Activated CD4-positive, alpha-beta T cell treated with anti-CD3 and anti-CD28 coated beads for 48 hours (primary cell): Measurements from ENCODE around the gene TUBA3C.
A peak's percentile ranks its signal among the peaks of the same experiment; 100 is the strongest.

Source experiments
- DNase-seq: peaks from one replicate; pipeline ENCODE4 v3.0.0-alpha.2; 2020

TUBA3C gene

DNA sequence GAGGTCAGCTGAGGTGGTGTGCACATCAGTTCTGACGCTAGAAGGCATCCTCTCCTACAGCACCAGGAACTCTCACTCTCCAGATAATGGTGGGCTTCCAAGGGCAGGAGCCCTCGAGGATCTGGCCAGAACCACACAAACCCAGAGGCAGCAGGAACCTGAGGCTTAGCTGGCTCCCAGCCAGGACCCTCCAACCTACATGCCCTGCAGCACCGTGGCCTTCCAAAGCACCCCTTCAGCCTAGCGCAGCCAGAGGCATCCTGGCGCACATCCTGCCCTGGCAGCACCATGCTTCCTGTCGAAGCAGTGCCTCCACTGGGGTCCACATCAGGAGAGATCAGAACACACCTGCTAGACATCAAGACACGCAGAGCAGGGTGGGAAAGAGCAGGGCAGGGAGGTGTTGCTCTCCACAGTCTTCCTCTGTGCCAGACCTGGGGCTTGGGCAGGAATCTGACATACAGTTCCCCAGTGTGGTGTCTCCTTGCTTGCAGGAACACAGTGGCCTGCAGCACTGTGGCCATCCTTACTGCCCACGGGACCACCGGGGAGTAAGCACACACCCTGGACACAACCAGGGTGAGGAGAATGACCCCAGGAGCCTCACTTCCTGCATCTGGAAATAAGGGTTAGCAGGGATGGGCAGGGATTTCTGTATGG lies 21.7 kb downstream of the TUBA3C start:
- DNase-seq = no peak

DNA sequence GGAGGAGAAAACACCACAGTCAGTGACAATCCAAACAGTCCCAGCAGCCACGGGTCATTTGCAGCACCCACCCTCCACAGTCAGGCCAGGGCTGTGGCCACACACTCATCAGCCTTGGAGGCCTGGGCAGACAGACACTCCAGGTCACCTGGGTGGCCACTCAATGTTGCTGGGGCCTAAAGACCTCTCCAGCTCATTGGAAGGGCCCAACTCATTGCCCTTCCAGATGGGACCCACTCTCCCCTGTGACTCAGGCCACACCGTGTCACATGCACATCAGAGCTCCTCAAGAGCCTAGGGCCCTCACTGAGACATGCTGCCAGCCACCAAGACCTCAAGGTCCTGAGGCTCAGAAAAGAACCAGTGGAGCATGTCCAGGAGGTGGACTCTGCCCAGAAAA lies 22.4 kb downstream of the TUBA3C start:
- DNase-seq = no peak

DNA sequence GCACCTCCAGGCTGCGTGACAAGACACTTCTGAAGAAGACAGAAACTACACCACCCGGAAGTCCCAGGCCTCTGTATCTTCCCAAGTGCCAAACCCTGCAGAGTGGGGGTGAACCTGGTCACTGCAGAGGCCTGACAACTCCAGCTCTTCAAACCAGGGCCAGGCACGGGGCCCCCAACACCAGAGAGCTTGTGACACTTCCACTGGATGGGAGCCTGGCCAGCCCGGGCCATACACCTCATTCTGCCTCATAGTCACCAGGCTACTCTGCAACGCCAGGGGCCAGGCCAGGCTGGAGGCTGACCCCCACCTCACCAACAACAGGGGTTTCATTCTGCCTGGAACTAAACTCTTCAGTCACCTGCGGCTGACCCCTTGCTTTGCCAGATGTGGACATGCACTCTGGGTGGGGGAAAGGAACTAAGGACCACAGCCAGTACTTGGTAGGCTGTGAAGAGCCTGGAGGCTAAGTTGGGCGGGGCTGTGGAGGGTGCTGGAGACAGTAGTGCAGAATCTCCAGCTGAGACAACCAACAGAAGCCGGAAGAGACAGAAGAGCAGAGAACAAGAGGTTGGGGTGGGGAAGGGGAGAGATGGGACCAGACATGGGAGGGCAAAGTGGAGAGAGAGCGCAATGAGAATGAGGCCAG lies 23.0 kb downstream of the TUBA3C start:
- no peak for DNase-seq

DNA sequence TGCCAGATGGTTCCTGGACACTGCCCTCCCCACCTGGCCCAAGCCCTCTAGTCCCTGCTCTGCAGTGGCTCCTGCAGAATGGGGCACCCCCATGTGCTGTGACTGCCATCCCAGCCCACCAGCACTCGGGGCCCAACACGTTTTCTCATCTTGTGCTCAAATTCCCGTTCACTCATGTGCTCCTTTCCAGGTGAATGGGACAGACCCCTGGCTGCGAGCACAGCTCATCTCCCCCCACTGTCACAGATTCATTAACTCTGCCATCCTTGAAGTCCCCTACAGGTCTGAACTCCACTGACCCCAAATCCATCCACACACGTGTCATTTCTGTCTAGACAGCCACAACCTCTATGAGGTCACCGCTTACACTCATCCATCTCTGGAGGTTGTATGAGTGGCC lies 23.6 kb downstream of the TUBA3C start:
- DNase-seq = no peak

DNA sequence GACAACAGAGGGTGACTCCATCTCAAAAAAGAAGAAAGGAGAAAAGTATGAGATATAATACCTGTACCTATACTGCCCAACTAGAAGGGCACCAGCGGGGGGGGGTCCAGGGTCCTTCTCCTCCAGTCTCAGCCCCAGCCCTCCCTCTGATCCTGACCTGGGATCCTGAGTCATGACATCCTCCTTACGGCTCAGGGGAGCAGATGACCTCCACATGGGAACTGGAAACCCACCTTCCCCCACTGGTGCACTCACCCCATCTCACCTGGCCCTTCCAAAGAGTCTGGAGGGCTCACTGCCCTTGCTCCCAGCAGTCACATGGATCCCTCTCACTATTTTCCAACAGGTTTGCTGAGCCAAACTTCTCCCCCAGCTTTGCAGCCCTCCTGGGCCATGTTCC lies 24.2 kb downstream of the TUBA3C start:
- DNase-seq = no peak

DNA sequence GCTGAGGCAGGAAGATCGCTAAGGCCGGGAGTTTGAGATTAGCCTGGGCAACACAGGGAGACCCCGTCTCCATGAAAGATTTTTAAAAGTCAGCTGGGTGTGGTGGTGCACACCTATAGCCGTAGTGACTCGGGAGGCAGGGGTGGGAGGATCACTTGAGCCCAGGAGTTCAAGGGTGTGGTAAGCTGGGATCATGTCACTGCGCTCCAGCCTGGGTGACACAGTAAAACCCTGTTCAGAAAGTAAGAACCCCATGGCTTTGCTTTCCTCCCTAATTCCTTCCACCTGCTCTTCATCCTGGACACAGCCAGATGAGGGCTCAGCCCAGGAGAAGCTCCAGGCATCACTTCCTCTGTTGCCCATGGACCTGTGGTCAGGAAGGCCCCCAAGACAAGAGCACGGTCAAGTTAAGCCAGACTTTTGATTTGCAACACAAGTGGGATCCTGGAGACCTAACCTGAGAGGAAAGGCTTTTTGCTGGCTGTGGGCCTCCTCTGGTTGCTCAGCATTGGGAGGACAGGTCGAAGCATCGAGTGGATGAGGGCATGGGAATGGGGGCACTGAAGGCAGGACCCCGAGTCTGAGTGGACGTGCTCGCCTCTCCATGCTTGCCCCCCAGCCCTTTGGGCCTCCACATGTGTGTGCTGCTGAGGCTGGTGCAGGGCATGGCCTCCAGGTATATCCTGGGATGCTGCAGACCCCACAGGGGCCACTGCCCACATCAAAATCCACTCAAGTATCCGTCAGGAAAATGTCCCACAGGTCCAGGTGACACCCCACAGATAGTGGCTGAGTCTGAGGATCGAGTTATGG lies 25.4 kb downstream of the TUBA3C start:
- DNase-seq = no peak

DNA sequence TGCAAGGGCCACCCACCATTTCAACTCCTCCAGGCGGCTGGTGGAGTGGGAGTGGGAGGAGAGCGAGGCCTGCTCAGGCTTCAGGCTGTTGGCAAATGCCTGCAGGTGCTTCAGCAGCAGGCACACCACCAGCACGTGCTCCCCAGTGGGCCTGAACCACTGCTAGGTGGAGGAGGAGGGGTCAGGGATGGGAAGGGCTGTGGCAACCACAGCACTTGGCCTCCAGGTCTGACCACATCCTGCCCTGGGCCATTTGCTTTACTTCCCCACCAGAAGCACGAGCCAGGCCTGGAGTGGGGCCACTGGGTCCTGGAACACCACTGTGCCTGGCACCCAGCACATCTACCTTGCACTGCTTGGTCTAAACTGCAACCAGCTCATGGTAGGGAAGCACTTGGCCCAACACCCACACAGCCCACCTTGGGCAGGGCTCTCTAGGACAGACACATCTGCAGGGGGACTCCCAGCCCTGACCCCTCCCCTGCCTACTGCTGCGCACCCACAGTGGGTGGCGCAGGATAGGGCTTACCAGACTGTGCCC lies 26.2 kb downstream of the TUBA3C start:
- no peak for DNase-seq

DNA sequence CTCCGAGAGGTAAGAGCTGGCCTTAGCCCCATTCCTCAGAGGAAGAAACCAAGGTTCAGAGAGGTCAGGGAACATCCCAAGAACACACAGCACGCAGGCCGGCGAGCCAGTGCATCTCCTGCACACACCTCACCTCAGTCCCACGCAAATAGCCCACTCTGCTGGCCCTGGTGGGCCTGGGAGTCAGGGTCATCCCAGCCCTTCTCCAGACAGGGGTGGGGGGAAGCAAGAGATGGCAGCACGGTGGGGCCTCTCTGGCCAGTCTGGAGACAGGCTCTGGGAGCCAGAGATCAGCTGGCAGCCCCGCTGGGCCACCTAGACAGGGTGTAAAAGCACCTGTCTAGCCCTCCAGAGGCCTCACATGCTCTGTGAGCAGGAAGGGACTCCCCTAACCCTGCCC lies 26.8 kb downstream of the TUBA3C start:
- no peak for DNase-seq

DNA sequence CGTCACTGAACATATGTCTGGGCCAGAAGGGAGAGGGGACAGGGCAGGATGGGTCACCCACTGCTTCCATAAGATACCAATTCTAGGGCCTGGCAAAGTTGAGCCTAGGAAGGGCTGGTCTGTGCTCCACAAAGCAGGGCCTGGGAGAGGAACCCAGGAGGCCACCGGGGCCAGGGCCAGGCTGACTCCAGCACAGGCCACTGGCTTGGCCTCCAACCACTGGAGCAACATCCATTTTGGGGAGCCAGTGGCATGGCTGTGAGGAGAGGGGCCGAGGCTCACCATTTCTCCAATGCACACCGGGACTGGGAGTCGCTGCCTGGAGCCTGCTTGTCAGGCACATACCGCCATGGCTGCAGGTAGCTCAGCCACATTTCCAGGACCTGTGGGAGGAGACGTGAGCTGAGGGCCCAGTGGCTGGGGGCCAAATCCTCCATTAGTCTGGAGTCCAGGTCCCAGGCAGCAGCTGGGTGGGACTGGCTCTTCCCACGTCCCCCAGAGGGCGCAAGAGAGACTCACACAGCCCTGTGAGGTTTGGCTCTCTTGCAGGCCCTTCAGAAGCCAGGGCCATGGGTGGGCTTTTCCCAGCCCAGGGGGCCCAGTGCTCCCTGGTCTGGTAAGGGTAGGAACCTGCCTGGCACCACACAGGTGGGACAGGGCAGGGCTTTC lies 27.7 kb downstream of the TUBA3C start:
- peak; percentile 39 for DNase-seq

DNA sequence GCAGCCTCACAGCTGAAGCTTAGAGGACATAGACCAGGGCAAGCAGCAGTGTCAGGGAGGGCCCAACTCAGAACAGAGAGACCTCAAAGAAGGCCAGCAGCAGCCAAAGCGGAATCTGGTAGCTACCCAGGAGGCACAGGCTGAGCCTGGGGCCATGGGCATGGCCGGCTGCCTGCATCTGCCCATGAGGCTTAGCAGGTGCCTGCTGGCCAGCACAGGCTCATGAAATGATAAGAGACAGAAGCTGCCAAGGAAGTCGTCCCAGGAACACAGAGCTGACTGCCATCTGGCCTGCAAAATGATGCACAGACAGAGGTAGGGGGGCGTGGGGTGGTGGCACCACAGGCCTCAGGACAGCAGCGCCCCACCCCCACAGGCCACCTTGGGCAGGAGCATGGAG lies 29.2 kb downstream of the TUBA3C start:
- no peak for DNase-seq

DNA sequence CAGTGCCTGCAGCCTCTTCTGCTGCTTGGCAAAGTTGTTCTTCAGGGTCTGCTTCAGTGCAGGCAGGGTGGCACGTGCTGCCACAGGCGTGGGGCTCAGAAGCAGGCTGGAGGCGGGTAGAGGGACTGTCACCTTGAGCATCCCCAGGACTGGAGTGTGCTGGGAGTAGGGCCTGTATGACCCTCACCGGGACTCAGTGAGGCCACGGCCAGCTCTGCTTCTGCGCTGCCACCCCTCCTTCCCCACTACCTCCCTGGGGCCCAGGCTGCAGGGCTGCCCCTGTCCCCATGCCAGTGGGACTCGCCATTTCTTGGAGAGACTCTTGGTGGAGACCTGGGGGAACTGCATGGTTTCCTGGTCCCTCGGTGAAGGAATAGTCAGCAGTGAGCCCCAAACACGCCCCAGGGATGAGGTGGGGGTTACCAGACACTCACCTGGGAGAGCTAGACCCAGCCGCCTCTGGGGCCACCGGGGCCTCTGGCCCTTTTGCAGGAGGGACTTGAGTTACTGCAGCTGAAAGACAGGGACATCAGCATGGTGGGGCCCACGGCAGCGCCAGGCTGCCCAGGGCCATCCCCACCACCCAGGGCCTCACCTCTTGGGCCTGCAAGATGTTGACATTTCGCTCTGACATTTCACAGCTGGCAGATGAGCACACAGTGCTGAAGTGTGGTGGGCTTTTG lies 29.9 kb downstream of the TUBA3C start:
- no peak for DNase-seq

DNA sequence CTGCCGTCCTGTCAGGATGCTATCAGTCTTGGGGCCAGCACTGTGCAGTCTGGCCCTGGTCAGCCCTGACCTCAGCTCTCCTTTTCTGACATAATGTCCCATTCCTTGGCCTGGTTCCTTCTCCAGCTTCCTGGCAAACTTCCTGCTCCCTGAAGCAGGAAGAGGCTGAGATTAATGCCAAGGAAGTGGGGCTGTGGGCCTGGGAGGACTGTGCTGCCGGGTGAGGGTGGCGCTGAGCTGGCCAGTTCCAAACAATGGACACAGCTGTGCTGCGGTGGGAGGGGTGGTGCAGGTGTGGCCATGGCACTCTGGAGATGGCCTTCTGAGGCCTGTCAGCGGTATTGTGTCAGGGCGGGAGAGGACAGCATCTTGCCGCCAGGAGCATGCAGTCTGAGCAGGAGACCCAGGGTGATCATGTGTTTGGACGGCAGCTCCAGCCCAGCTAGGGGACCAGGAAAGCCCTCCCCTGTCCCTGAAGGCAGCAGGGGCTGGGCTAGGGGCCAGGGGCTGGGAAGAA lies 30.9 kb downstream of the TUBA3C start:
- DNase-seq = no peak

DNA sequence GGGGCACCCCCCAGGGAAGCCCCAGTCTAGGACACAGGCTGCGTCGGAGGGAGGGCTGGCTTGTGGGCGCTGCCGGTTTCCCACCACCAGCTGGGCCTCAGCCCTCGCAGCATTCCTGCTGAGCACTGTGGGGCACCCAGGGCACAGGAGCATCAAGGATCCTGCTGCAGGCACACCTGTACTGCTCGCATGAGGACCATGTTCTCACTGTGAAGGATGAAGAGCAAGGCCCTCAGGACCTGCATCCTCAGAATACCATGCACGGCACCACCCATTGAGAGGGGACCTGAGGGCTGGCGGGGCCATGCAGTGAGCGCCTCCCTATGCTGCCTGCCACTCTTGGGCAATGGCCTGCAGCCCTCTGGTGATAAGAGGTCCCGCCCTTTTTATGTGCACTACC lies 31.4 kb downstream of the TUBA3C start:
- DNase-seq = no peak

DNA sequence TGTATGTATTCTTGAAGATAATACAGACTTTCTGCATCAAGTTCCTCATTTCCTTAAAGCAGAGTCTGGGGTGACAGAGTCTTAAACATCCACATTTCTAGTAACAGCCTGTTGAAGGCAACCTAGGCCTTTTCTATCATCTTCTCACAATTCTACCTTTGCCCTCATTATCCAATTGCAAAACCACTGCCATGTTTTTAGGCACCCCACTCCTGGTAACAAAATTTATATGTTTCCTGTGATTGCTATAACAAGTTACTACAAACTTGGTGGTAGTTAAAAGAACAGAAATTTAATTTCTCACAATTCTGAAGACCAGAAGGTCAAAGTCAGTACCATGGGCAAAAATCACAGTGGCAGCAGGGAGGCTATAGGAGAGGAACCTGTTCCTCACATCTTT lies 33.1 kb downstream of the TUBA3C start:
- no peak for DNase-seq
